Lung (tissue), 12 donors: ENCODE measurements around the gene MAPKAP1. TPM values are rescaled to one million over a fixed set of nuclear protein-coding genes. Genes with fewer than 3 reads are reported as not detected.

Experiments used
- ATAC-seq: fragments of 200-7000 bp; cut with Tn5 transposase; one replicate; pipeline ENCODE4 v1.9.1; 2020; ENCODE audit warnings: moderate number of reproducible peaks; ENCODE audit not compliant: insufficient read depth, low FRiP score
- DNase-seq, 3 donors: peaks; one replicate each; pipeline ENCODE4 v3.0.0-alpha.2; 2013 to 2017
- H3K27ac ChIP-seq, 2 donors: one replicate each; pipeline ENCODE4 v1.5.1; 2013; ENCODE audit warnings: mild to moderate bottlenecking in 2 of 2, moderate library complexity in 2 of 2, control low read depth in 1 of 2, inconsistent platforms in 1 of 2, low read depth in 1 of 2, low read length in 1 of 2
- H3K27me3 ChIP-seq, 3 donors: one replicate each; pipeline ENCODE4 v1.5.1; 2013; ENCODE audit warnings: low read length in 2 of 3; ENCODE audit not compliant: control insufficient read depth in 3 of 3, insufficient read depth in 3 of 3
- H3K36me3 ChIP-seq, 4 donors: one replicate each; pipeline ENCODE4 v1.5.1; 2013; ENCODE audit warnings: low read length in 4 of 4, mild to moderate bottlenecking in 1 of 4, moderate library complexity in 1 of 4; ENCODE audit not compliant: control insufficient read depth in 4 of 4, insufficient read depth in 4 of 4
- H3K4me1 ChIP-seq, 5 donors: one replicate each; pipeline ENCODE4 v1.5.1; 2013; ENCODE audit warnings: low read length in 5 of 5, mild to moderate bottlenecking in 2 of 5, moderate library complexity in 1 of 5; ENCODE audit not compliant: control insufficient read depth in 5 of 5, insufficient read depth in 5 of 5
- H3K4me3 ChIP-seq: one replicate; pipeline ENCODE4 v1.5.1; 2013; ENCODE audit warnings: mild to moderate bottlenecking, control low read depth, moderate library complexity
- H3K9ac ChIP-seq, 2 donors: one replicate each; pipeline ENCODE4 v1.5.1; 2013; ENCODE audit warnings: low read length in 2 of 2, control low read depth in 1 of 2; ENCODE audit not compliant: insufficient read depth in 1 of 2
- H3K9me3 ChIP-seq, 4 donors: one replicate each; pipeline ENCODE4 v1.5.1; 2013; ENCODE audit warnings: low read length in 3 of 4, mild to moderate bottlenecking in 1 of 4, moderate library complexity in 1 of 4; ENCODE audit not compliant: control insufficient read depth in 4 of 4, insufficient read depth in 3 of 4
- WGBS, 2 donors: extraction: QIAGEN DNeasy Blood & Tissue Kit; methylation state at CpG; one replicate each; pipeline ENCODE4 v1.1.7; 2013; 5-methylcytosine and 5-hydroxymethylcytosine counted together
- polyA plus RNA-seq, 2 donors: library from polyadenylated mRNA; stranded (reverse); fragments of 200-250 nt; gene quantifications; one replicate each; pipeline ENCODE4 v1.2.1, GENCODE V29; 2013
- total RNA-seq, 2 donors: library from RNA; depleted of rRNA in 1 of 2; stranded (reverse); fragments of >200 nt in 1 of 2; gene quantifications; one replicate each; pipeline ENCODE4 v1.2.1, GENCODE V29; 2014 to 2021
- TF ChIP-seq, protein P1 (sequence below): IDR thresholded peaks from 2 replicates; pipeline ENCODE4 v1.5.1; 2012; ENCODE audit warnings: mild to moderate bottlenecking; ENCODE audit errors: control extremely low read depth, extremely low read depth
- donor health status: control.
- donor health status: control.
- donor health status: Bipolar disorder and iron deficiency.
- donor health status: healthy.
- donor health status: DM: yes; HTN: yes; CAD: no.

MAPKAP1 gene
- total and polyA plus RNA-seq, 4 donors = 53.0 to 83.3 (median 66.7) TPM

DNA sequence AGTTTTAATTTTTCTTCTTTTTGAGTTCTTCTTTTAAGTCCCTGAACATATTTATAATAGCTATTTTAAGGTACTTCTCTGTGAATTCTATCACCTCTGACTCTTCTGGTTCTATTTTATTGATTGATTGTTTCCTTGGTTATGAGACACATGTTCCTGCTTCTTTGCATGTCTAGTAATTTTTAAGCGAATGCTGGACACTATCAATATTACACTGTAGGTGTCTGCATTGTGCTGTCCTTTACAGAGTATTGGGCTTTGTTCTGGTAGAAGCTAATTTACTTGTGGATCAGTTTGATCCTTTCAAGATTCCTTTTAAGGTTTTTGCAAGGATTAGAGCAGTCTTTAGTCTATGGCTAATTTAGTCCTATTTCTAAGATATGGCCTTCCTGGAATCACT lies 249.7 kb downstream of the MAPKAP1 start:
- Histone ChIP-seq H3K4me1 (peaks cover 0 to 7% (median 0%) of the 10 kb centered on the region in 5 donors), H3K4me3 (no peak overlapping the region), H3K9me3 (peaks cover 0 to 7% (median 3%) of the 10 kb centered on the region in 4 donors), H3K27ac (no peak overlapping the region), H3K36me3 (peaks cover 2 to 5% (median 3%) of the 10 kb centered on the region in 4 donors), H3K9ac (no peak overlapping the region), H3K27me3 (no peaks in the 10 kb centered on the region)
- ATAC-seq = no peak
- TF ChIP-seq, protein P1, sequence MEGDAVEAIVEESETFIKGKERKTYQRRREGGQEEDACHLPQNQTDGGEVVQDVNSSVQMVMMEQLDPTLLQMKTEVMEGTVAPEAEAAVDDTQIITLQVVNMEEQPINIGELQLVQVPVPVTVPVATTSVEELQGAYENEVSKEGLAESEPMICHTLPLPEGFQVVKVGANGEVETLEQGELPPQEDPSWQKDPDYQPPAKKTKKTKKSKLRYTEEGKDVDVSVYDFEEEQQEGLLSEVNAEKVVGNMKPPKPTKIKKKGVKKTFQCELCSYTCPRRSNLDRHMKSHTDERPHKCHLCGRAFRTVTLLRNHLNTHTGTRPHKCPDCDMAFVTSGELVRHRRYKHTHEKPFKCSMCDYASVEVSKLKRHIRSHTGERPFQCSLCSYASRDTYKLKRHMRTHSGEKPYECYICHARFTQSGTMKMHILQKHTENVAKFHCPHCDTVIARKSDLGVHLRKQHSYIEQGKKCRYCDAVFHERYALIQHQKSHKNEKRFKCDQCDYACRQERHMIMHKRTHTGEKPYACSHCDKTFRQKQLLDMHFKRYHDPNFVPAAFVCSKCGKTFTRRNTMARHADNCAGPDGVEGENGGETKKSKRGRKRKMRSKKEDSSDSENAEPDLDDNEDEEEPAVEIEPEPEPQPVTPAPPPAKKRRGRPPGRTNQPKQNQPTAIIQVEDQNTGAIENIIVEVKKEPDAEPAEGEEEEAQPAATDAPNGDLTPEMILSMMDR = no peak
- 96 to 100% methylated on average over 1 of the region's 1 CpG for WGBS, 2 donors
- no peak for DNase-seq

DNA sequence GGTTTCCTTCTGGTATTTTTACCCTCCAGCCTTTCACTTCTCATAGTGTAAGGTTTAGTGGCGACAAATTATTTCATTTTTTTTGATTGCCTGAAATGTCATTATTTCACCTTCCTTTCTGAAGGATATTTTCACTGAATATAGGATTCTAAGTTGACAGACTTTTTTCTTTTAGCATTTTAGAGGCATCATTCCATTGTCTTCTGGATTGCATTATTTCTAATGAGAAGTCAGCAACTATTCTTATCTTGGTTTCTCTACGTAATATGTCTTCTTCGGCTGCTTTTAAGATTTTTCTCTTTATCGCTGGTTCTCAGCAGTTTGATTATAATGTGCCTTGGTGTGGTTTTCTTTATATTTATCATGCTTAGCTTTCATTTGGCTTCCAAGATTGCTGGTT lies 251.1 kb downstream of the MAPKAP1 start:
- 96 to 99% methylated on average over 4 of the region's 4 CpGs for WGBS, 2 donors

DNA sequence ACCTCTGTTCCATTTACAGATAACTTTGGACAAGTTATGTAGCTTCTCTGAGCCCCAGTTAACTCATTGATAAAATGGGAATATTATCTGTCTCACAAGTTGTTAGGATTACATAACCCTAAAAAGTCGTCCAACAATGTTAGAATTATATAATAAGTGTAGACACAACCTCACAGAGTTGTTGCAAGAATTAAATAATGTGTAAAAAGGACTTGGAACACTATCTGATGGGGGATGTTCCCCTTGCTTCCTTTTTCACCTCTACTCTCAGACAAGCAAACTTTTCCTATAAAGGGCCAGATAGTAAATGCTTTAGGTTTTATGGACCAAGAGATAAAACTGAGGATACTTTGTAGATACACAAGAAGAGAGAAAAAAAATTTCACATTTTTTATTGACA lies 251.9 kb downstream of the MAPKAP1 start:
- TF ChIP-seq, protein P1 = no peak
- no peak overlapping the region for H3K4me3 ChIP-seq
- peaks cover 0 to 7% (median 3%) of the 10 kb centered on the region in 4 donors for H3K9me3 ChIP-seq
- H3K9ac ChIP-seq = no peak overlapping the region
- peaks cover 0 to 6% (median 0%) of the 10 kb centered on the region in 5 donors for H3K4me1 ChIP-seq
- no peak overlapping the region for H3K27ac ChIP-seq
- WGBS, 2 donors = 31 to 46% methylated on average over 1 of the region's 1 CpG
- ATAC-seq (no peak), DNase-seq (no peak)
- H3K36me3 ChIP-seq = peaks cover 2 to 7% (median 5%) of the 10 kb centered on the region in 4 donors
- no peaks in the 10 kb centered on the region for H3K27me3 ChIP-seq

More for the DNA sequence above, 251.1 kb downstream of the MAPKAP1 start:
- Histone ChIP-seq H3K27ac (no peak overlapping the region), H3K9me3 (peaks cover 0 to 7% (median 3%) of the 10 kb centered on the region in 4 donors), H3K9ac (no peak overlapping the region), H3K4me3 (no peak overlapping the region), H3K4me1 (peaks cover 0 to 5% (median 0%) of the 10 kb centered on the region in 5 donors), H3K27me3 (no peaks in the 10 kb centered on the region), H3K36me3 (peaks cover 2 to 7% (median 5%) of the 10 kb centered on the region in 4 donors)
- TF ChIP-seq, protein P1 = no peak
- no peak for ATAC-seq
- no peak for DNase-seq
